T47D (cell line): ENCODE measurements around the gene INPP5D.
"Not testable (repeated sequence)": the region's sequence is repeated elsewhere in the genome, so short reads cannot be mapped to it uniquely, and the experiment has no call there.

ENCODE experiments used
- DNase-seq, 2 experiments: peaks; one replicate each; pipeline versions ENCODE4 v3.0.0 to v3.0.0-alpha.2; 2011 to 2012; ENCODE audit warnings: low read depth in 1 of 2, low spot score in 1 of 2
- JUND ChIP-seq: IDR thresholded peaks from 2 replicates; pipeline ENCODE4 v1.6.1; 2012; ENCODE audit warnings: low read depth
- in situ Hi-C: cut with HindIII; loops from 2 replicates; pipeline ENCODE4 v1.10.0; 2016; ENCODE audit warnings: low sequenced_read_pairs, low pct_unique_long_range_greater_than_20kb

The INPP5D gene

DNA sequence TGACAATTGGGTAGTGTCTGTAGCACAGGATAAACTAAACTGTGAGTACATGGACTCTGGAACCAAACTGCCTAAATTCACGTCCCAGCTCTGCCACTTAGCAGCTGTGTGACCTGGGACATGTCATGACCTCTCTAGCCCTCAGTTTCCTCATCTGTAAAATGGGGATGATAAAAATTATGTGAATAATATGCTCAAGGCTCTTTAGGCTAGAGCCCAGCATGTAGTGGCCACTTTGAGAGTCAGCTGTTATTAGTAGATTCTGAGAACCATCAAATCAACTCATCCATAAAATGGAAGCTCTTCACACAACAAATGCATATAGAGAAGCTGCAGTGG is 87.7 kb downstream of the INPP5D start:
- TF ChIP-seq JUND, result no peak
- in situ Hi-C loops, result no loop called here
- DNase-seq, result no peak

DNA sequence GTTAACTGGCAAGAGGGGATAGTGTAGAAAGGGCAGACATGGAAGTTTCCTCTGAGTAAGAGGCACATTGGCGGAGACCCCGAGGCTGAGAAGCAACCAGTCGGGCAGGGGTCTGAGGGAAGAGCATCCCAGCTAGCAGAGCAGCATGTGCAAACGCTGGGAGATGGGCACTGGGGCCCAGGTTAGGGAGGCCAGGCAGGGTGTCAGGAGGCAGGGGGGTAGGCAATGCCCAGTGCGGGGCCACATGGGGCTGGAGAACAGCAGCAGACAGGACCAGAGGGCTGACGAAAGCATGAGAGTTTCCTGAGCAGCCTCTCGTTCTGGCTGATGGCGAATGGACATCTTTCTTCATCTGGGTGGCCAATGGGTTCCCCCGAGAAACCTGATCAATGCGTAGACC is 88.2 kb downstream of the INPP5D start:
- in situ Hi-C loops, result no loop called here
- no peak for TF ChIP-seq JUND
- DNase-seq, result no peak

GRCh38 chr2:233152541-233152940 is 92.4 kb downstream of the INPP5D start:
- in situ Hi-C loops, result no loop called here
- TF ChIP-seq JUND, result no peak
- no peak for DNase-seq

DNA sequence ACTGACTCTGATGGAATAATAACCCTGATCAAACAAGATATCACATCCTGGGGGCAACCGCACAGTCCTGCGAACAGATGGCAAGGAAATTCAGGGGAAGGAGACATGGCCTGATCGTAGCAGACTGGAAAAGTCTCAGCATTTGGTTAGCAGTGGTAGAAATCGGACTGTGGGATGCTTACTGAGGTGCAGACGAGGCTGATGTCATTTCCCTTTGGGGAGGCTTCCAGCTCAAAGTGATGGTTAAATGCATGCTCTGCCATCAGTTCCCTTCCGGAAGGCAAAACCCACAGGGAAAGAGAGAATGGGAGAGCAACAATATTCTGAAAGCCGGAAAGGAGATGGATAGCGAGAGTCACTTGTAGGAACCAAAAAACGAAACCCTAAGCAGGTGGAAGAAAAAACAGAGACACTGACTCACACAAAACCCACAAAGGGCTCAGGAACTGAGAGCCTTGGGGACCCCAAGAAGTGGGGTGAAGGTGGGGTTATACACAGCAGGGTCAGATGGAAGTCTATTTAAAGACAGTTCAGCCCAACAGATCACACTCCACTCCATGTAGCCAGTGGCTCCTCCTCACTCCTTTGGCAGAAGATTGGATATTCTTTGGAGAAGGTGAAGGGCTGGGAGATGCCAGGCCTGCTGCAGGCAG is 93.1 kb downstream of the INPP5D start:
- in situ Hi-C loops, result no loop called here

GRCh38 chr2:233156001-233156400 is 95.9 kb downstream of the INPP5D start:
- DNase-seq, result no peak
- TF ChIP-seq JUND, result no peak
- in situ Hi-C loops, result no loop called here

More for the DNA sequence above, 93.1 kb downstream of the INPP5D start:
- no peak for DNase-seq
- TF ChIP-seq JUND, result no peak

- in situ Hi-C loops, DNase-seq: not testable (repeated sequence)
These were observed 96.3 kb downstream of the INPP5D start for GRCh38 chr2:233156461-233156860.

DNA sequence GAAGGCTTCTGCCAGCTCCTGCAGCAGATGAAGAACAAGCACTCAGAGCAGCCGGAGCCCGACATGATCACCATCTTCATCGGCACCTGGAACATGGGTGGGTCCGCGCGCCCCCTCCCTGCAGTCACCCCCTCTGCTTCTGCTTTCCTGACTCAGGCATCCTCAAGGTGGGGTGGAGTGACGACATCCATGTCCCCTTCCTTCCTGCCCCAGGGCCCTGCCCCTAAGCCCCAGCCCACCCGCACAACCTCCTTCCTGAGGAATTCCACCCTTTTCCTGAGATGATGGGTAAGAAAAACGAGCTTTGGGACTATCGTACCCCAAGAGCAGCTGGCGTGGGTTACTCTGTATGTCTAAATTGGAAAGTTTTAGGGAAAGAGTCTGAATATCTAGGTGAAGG is 101.6 kb downstream of the INPP5D start:
- no peak for TF ChIP-seq JUND
- no peak for DNase-seq
- in situ Hi-C loops, result no loop called here

GRCh38 chr2:233162770-233163169 is 102.6 kb downstream of the INPP5D start:
- no peak for DNase-seq
- in situ Hi-C loops, result no loop called here
- TF ChIP-seq JUND, result no peak

DNA sequence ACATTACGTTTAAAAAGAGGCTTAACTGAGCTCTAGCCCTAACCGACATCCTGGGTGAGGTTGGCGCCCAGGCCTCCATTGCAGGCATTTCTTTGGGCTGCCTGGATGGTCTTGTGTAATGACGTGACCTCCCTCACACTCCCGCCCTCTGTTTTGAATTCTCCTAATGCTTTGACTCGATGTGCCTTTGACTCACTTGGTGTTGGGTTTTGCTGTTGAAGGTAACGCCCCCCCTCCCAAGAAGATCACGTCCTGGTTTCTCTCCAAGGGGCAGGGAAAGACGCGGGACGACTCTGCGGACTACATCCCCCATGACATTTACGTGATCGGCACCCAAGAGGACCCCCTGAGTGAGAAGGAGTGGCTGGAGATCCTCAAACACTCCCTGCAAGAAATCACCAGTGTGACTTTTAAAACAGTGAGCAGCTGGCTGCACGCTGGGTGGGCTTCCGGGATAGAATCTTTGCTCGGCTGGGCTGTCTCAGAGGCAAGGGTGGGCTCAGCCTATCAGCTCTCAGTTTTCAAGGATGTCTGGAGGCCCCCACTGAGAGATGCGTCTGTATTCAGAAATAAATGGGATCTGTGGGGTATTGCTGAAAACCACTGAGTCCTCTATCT is 103.5 kb downstream of the INPP5D start:
- no peak for DNase-seq
- no peak for TF ChIP-seq JUND
- in situ Hi-C loops, result no loop called here

DNA sequence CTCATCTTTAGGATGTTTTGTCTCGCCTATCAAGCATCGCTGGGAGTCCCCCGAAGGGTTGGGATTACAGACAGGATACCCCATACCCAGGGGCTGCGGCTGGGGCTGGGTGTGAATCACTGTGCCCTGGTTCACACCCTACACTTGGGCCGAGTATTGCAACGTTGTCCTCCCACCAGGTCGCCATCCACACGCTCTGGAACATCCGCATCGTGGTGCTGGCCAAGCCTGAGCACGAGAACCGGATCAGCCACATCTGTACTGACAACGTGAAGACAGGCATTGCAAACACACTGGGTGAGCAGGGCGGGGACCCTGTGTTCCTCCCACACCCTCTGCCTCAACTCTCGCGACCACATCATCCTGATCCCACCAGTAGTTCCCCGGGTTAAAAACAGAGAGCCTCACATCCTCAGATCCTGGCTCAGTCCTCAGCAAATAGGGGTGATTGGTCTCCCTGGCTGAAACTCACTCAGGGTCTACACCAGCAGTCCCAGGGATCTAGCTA is 104.0 kb downstream of the INPP5D start:
- DNase-seq, result no peak
- TF ChIP-seq JUND, result no peak
- in situ Hi-C loops, result no loop called here

DNA sequence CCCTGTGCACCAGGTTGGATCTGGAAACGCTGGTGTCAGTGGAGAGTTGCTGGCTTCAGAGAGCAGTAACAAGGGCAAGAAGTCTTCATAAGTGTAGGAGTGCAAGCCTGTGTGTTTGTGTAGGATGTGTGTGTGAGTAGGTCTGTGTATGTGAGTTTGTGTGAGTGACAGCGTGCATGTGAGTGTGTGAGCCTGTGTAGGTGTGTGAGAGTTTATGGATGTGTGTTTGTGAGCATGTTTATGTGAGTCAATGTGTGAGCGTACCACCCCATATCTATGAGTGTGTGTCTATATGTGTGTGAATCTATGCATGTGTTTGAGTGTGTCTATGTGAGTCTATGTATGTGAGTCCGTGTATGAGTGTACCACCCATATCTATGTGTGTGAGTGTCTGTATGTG is 104.8 kb downstream of the INPP5D start:
- no peak for DNase-seq
- in situ Hi-C loops, result no loop called here
- TF ChIP-seq JUND, result no peak

DNA sequence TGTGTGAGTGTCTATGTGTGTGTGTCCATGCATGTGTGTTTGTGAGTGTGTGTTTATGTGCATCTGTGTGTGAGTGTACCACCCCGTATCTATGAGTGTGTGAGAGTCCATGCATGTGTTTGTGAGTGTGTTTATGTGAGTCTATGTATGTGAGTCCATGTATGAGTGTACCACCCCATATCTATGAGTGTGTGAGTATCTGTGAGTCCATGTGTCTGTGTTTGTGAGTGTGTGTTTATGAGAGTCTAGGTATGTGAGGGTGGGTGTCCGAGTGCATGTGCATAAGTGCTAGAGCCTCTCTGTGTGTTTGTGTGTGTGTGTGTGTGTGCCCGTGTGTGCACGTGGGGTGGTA is 105.4 kb downstream of the INPP5D start:
- no peak for TF ChIP-seq JUND
- no peak for DNase-seq
- in situ Hi-C loops, result no loop called here

DNA sequence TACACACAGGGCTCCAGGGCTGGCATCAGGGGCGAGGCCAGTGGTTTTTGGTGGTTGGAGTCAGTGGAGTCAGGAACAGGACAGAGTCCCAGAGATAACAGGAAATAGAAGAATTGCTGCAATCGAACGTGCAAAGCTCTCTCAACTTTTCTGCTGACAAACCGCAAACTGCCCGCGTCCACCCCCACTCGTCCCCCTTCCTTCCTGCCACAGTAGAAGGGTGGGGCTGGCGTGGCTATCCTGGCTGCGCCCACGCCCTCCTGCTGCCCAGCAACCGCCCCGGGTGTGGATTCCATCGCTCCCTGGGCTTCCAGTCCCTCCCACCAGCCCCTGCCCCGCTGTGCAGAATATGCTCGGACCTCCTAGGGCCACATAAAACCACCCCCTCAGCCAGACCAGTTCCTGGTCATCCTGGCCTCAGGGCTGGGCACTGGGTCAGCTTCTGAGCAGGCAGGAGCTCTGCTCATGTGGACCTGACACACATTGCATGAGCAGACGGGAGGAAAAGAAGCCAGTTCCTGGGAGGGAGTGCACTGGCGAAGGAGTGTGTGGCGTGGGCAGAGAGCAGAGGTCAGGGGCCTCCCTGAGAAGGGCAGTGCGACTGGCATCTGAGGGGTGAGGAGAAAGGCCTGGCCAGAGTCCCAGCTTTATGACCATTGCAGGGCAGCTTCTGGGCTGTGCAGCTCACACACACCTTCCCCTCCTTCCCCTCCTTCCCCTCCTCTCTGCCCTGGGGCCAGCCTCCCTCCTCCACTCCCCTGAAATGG is 105.9 kb downstream of the INPP5D start:
- no peak for TF ChIP-seq JUND
- DNase-seq, result no peak
- in situ Hi-C loops, result no loop called here

GRCh38 chr2:233168445-233168844 is 108.3 kb downstream of the INPP5D start:
- TF ChIP-seq JUND, result no peak
- in situ Hi-C loops, result no loop called here

More at GRCh38 chr2:233168445-233168844, 108.3 kb downstream of the INPP5D start:
- DNase-seq, result no peak
